AG04450 (cell line): ENCODE data around the gene PRAF2. TPM values are rescaled to one million over a fixed set of nuclear protein-coding genes. Genes with fewer than 3 reads are reported as not detected.

Source experiments
- CTCF ChIA-PET: fragments of 300-600, 350-600 bp; formaldehyde crosslinking; extraction: SDS; loops from one replicate; lab custom pipeline; 2022; ENCODE audit warnings: antibody characterized with exemption, inconsistent platforms; lab: Charles Lee
- POLR2A ChIA-PET: fragments of 350-600 bp; formaldehyde crosslinking; extraction: SDS; loops from one replicate; lab custom pipeline; 2021; ENCODE audit warnings: antibody characterized with exemption, inconsistent platforms; lab: Yijun Ruan, JAX
- DNase-seq: peaks from one replicate; pipeline ENCODE4 v3.0.0-alpha.2; 2011; ENCODE audit warnings: low read depth, low spot score
- H3K27ac ChIP-seq: one replicate; pipeline ENCODE4 v1.5.1; 2012; ENCODE audit warnings: low read depth, low read length, control low read depth
- H3K27me3 ChIP-seq: one replicate; pipeline ENCODE4 v1.6.0; 2012; ENCODE audit warnings: low read length; ENCODE audit not compliant: control insufficient read depth, insufficient read depth
- H3K4me3 ChIP-seq: 2 replicates; pipeline ENCODE4 v1.5.1; 2011; ENCODE audit warnings: mild to moderate bottlenecking, low read depth, low read length, control low read depth
- H3K9me3 ChIP-seq: 2 replicates; pipeline ENCODE4 v1.5.1; 2012; ENCODE audit warnings: low read length; ENCODE audit not compliant: control insufficient read depth, insufficient read depth
- CTCF ChIP-seq: IDR thresholded peaks from 2 replicates; pipeline ENCODE4 v1.5.1; 2011; ENCODE audit warnings: low read depth, low read length, control low read depth, inconsistent platforms
- polyA plus RNA-seq: library from polyadenylated mRNA; depleted of rRNA; stranded (reverse); fragments of >200 nt; gene quantifications from 2 replicates; pipeline ENCODE4 v1.2.3, GENCODE V29; 2011

PRAF2 gene
- polyA plus RNA-seq, 1 experiment, result 27.6 TPM

- POLR2A ChIA-PET, result no interaction called here
- no peak overlapping the region for H3K27ac ChIP-seq
- DNase-seq, result no peak
- TF ChIP-seq CTCF, result no peak
- H3K9me3 ChIP-seq, result no peaks in the 10 kb centered on the region
- no peaks in the 10 kb centered on the region for H3K27me3 ChIP-seq
- H3K4me3 ChIP-seq, result no peak overlapping the region
- CTCF ChIA-PET, result no interaction called here
Observed at GRCh38 chrX:49064303-49064702, 9.5 kb downstream of the PRAF2 start.

- TF ChIP-seq CTCF, result no peak
- no peak overlapping the region for H3K4me3 ChIP-seq
- H3K27me3 ChIP-seq, result no peaks in the 10 kb centered on the region
- DNase-seq, result no peak
- no peak overlapping the region for H3K27ac ChIP-seq
- CTCF ChIA-PET, result no interaction called here
- POLR2A ChIA-PET, result no interaction called here
- H3K9me3 ChIP-seq, result no peaks in the 10 kb centered on the region
Observed at GRCh38 chrX:49063715-49064114, 10.1 kb downstream of the PRAF2 start.

- no peak for TF ChIP-seq CTCF
- no peaks in the 10 kb centered on the region for H3K27me3 ChIP-seq
- no peak overlapping the region for H3K27ac ChIP-seq
- POLR2A ChIA-PET, result no interaction called here
- no peak for DNase-seq
- CTCF ChIA-PET, result no interaction called here
- no peak overlapping the region for H3K4me3 ChIP-seq
- no peaks in the 10 kb centered on the region for H3K9me3 ChIP-seq
Observed at GRCh38 chrX:49061916-49062315, 11.9 kb downstream of the PRAF2 start.

- Histone ChIP-seq H3K9me3 (no peaks in the 10 kb centered on the region), H3K4me3 (no peak overlapping the region), H3K27ac (no peak overlapping the region), H3K27me3 (no peaks in the 10 kb centered on the region)
- no peak for DNase-seq
- ChIA-PET POLR2A (no interaction called here), CTCF (no interaction called here)
- no peak for TF ChIP-seq CTCF
Observed at GRCh38 chrX:49061490-49061889, 12.3 kb downstream of the PRAF2 start.

- H3K27me3 ChIP-seq, result no peaks in the 10 kb centered on the region
- TF ChIP-seq CTCF, result no peak
- ChIA-PET CTCF (no interaction called here), POLR2A (no interaction called here)
- DNase-seq, result no peak
- no peaks in the 10 kb centered on the region for H3K9me3 ChIP-seq
- no peak overlapping the region for H3K27ac ChIP-seq
- no peak overlapping the region for H3K4me3 ChIP-seq
Observed at GRCh38 chrX:49060914-49061313, 12.9 kb downstream of the PRAF2 start.
